ENCODE data around the gene FAM228B. TPM values are rescaled to one million over a fixed set of nuclear protein-coding genes. Genes with fewer than 3 reads are reported as not detected.

The FAM228B gene
- total RNA-seq, 4 donors from 2014 or later = 4.1 to 14.6 (median 7.5) TPM

DNA sequence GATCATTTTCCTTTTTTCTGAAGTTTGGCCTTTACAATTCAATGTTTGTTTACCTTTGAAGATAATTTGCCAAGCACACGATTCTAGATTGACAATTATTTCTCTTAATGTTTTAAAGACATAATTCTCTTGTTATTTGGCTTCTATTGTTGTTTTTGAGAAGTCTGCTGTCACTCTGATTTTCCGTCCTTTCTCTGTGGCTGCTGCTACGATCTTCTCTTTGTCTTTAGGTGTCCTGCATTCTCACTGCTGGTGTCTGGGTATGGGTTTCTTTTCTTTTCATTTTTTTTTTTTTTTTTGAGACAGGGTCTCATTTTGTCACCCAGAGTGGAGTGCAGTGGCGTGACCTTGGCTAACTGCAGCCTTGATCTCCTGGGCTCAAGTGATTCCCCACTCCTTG is 36.4 kb downstream of the FAM228B start:
- TF ChIP-seq EP300 (IDR thresholded peaks at IDR 0.05) (no peak), POLR2A (IDR thresholded peaks at IDR 0.05) (no peak), POLR2AphosphoS5 (IDR thresholded peaks at IDR 0.05) (no peak)
- TF ChIP-seq, protein P1, sequence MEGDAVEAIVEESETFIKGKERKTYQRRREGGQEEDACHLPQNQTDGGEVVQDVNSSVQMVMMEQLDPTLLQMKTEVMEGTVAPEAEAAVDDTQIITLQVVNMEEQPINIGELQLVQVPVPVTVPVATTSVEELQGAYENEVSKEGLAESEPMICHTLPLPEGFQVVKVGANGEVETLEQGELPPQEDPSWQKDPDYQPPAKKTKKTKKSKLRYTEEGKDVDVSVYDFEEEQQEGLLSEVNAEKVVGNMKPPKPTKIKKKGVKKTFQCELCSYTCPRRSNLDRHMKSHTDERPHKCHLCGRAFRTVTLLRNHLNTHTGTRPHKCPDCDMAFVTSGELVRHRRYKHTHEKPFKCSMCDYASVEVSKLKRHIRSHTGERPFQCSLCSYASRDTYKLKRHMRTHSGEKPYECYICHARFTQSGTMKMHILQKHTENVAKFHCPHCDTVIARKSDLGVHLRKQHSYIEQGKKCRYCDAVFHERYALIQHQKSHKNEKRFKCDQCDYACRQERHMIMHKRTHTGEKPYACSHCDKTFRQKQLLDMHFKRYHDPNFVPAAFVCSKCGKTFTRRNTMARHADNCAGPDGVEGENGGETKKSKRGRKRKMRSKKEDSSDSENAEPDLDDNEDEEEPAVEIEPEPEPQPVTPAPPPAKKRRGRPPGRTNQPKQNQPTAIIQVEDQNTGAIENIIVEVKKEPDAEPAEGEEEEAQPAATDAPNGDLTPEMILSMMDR (IDR thresholded peaks at IDR 0.05) = no peak
- 92% methylated on average over 4 of the region's 4 CpGs for WGBS
- no peak overlapping the region for H3K4me3 ChIP-seq

DNA sequence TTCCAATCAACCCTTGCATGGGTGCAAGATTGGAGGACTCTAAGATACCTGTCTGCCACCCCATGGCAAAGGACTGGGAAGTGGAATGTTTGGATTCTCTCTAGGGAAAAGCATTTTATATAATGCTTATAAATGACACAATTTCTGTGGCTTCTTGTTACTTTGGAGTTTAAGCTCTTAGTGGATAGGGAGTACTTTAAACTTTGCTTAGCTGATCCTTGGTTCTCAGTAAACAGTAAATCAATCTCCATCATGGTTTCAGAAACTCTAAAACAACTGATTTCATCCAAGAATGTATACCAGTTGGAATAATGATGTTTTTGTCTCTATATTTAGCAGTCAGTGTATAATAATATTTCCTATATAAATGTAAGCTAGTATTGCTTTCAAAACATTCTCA is 37.5 kb downstream of the FAM228B start:
- Histone ChIP-seq H3K9me3 (no peaks in the 10 kb centered on the region), H3K4me3 (no peak overlapping the region), H3K27ac (no peak overlapping the region), H3K4me1 (no peaks in the 10 kb centered on the region), H3K36me3 (peaks cover 2% of the 10 kb centered on the region), H3K27me3 (no peaks in the 10 kb centered on the region)
- DNase-seq (ENCODE audit: low spot score in 2 of 2) = no peak
- TF ChIP-seq EP300 (IDR thresholded peaks at IDR 0.05) (no peak), POLR2A (IDR thresholded peaks at IDR 0.05) (no peak), POLR2AphosphoS5 (IDR thresholded peaks at IDR 0.05) (no peak)
- TF ChIP-seq, protein P1 (IDR thresholded peaks at IDR 0.05) = no peak

More for the DNA sequence above, 36.4 kb downstream of the FAM228B start:
- Histone ChIP-seq H3K36me3 (peaks cover 2% of the 10 kb centered on the region), H3K27ac (no peak overlapping the region), H3K9me3 (no peaks in the 10 kb centered on the region), H3K4me1 (no peaks in the 10 kb centered on the region), H3K27me3 (no peaks in the 10 kb centered on the region)
- no peak for DNase-seq (ENCODE audit: low spot score in 2 of 2)

DNA sequence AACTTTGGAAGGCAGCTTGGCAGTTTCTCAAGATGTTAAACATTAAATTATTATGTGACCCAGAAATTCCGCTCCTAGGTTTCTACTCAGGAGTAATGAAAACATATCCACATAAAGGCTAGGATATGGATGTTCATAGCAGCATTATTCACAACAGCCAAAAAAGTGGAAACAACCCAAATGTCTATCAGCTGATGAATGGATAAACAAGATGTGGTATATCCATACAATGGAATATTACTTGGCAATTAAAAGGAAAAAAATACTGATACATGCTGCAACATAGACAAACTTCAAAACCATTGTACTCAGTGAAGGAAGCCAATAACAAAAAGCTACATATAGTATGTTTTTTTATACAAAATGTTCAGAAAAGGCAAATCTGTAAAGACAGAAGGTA is 39.2 kb downstream of the FAM228B start:
- no peaks in the 10 kb centered on the region for H3K4me1 ChIP-seq
- no peaks in the 10 kb centered on the region for H3K9me3 ChIP-seq
- H3K27me3 ChIP-seq = no peaks in the 10 kb centered on the region
- H3K27ac ChIP-seq = no peak overlapping the region
- DNase-seq (ENCODE audit: low spot score in 2 of 2) = no peak
- no peak for TF ChIP-seq POLR2AphosphoS5 (IDR thresholded peaks at IDR 0.05)
- H3K36me3 ChIP-seq = peaks cover 2% of the 10 kb centered on the region
- no peak overlapping the region for H3K4me3 ChIP-seq
- 96% methylated on average over 1 of the region's 1 CpG for WGBS

DNA sequence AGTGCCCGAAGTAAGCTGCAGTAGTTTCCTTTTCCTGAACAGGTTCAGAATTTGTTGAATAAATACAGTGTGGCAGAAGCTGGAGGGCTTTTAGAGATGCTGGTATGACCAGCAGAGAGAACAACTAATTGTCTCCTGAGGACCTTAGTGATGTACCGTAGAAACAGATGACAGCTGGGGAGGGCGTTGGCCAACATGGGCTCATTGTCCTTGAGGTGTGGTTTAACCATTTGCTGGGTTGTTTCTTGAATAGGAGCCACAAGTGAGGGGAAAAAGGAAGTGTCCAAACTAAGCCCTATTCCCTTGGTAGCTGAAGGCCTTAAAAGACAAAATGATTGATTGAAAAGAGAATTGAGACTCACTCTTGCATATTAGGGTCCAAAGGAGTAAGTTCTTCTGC is 39.9 kb downstream of the FAM228B start:
- Histone ChIP-seq H3K4me1 (no peaks in the 10 kb centered on the region), H3K4me3 (no peak overlapping the region), H3K27me3 (no peaks in the 10 kb centered on the region), H3K27ac (no peak overlapping the region), H3K9me3 (no peaks in the 10 kb centered on the region), H3K36me3 (peaks cover 2% of the 10 kb centered on the region)
- DNase-seq (ENCODE audit: low spot score in 2 of 2) = no peak
- WGBS = 71% methylated on average over 3 of the region's 3 CpGs
- TF ChIP-seq POLR2A (IDR thresholded peaks at IDR 0.05) = no peak
- no peak for TF ChIP-seq EP300 (IDR thresholded peaks at IDR 0.05)

DNA sequence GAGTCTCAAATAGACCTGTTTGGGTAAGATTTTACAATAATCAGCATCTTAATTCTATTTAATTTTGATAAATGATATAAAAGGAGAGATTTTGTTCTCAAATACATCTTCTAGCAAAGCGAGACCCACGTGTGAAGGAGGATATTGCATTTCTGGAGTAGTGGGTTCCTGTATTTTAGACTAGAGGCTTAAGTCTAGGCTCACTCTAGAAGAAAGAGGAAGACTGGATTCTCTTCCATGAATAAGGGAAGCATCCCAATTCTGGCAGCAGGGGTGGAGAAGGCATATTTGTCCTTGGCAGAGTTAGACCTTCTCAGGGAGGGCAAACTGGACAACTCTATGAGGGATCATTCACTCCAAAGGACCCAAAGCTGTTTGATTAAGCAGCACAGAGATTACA is 40.3 kb downstream of the FAM228B start:
- DNase-seq (ENCODE audit: low spot score in 2 of 2) = no peak
- peaks cover 2% of the 10 kb centered on the region for H3K36me3 ChIP-seq
- WGBS = 86% methylated on average over 2 of the region's 2 CpGs
- H3K4me1 ChIP-seq = no peaks in the 10 kb centered on the region
- no peaks in the 10 kb centered on the region for H3K27me3 ChIP-seq
- H3K4me3 ChIP-seq = no peak overlapping the region
- no peaks in the 10 kb centered on the region for H3K9me3 ChIP-seq
- H3K27ac ChIP-seq = no peak overlapping the region
- no peak for TF ChIP-seq POLR2AphosphoS5 (IDR thresholded peaks at IDR 0.05)

DNA sequence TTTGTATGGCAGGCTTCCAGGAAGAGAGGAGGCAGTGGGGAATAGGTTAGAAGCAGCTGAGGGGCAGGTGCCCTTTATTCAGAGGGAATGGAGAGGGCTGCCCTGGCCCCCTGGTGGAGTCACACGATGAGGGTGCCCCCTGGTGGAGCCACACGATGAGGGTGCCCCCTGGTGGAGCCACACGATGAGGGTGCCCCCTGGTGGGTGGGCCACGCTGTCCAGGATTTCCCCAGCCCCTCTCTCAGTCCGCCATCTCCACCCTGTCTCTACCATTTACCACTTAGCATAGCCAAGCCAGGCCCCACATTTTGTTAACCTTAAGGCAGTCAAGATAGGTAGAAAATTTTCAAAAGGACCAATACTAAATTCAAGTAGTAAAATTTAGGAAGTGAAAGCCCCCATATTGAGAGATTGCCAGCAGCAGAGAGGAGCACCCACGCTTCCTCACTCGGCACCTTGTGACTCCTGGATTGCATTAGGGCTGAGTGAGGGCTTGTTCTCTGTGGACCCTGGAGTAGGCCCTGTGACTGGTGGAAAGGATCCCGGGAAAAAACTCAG is 41.2 kb downstream of the FAM228B start:
- DNase-seq (ENCODE audit: low spot score in 2 of 2) = no peak
- H3K27ac ChIP-seq = no peak overlapping the region
- WGBS = 58% methylated on average over 8 of the region's 8 CpGs

More for the DNA sequence above, 41.2 kb downstream of the FAM228B start:
- Histone ChIP-seq H3K36me3 (peaks cover 2% of the 10 kb centered on the region), H3K4me1 (no peaks in the 10 kb centered on the region), H3K4me3 (no peak overlapping the region), H3K9me3 (no peaks in the 10 kb centered on the region), H3K27me3 (no peaks in the 10 kb centered on the region)
- TF ChIP-seq EP300 (IDR thresholded peaks at IDR 0.05) = no peak
- TF ChIP-seq POLR2AphosphoS5 (IDR thresholded peaks at IDR 0.05) = no peak
- TF ChIP-seq, protein P1 (IDR thresholded peaks at IDR 0.05) = peak; percentile 14 to 41
- no peak for TF ChIP-seq POLR2A (IDR thresholded peaks at IDR 0.05)
